GM12891 (cell line): ENCODE measurements around the gene DDX31.

Experiments
- POLR2A ChIP-seq: IDR thresholded peaks from 2 replicates; pipeline ENCODE4 v1.6.1; 2011; ENCODE audit warnings: low read depth, low read length, control low read depth
- POLR2AphosphoS5 ChIP-seq: IDR thresholded peaks from 2 replicates; pipeline ENCODE4 v1.6.1; 2011; ENCODE audit warnings: low read depth, low read length, control low read depth
- POU2F2 ChIP-seq: IDR thresholded peaks from 2 replicates; pipeline ENCODE4 v1.6.1; 2011; ENCODE audit warnings: low read depth, mild to moderate bottlenecking, control low read depth, low read length, moderate library complexity
- TAF1 ChIP-seq: IDR thresholded peaks from 2 replicates; pipeline ENCODE4 v1.6.1; 2011; ENCODE audit warnings: low read depth, low read length, control low read depth

DNA sequence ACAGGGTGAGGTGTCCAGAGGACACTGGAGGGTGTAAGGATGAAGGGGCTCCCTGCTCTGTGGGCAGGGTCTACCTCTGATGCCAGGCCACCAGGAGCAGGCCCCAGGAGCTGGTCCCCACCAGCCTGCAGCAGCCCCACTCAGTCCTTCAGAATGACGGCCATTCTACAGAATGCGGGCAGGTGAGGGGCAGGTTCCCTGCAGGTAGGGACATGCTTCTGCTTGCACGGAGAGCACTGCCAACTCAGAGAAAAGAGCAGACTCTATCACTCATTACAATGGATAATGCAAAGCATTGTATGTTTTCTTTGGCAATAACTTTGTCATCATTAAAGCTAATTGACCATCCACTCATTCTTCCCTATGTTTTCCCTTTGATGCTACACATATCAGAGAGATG lies 39.0 kb downstream of the DDX31 start:
- TF ChIP-seq TAF1: no peak
- TF ChIP-seq POLR2A: no peak
- no peak for TF ChIP-seq POU2F2
- no peak for TF ChIP-seq POLR2AphosphoS5
